Uterus (tissue), 4 donors: ENCODE data around the gene CAPN13. TPM values are rescaled to one million over a fixed set of nuclear protein-coding genes. Genes with fewer than 3 reads are reported as not detected.

ENCODE experiments used
- DNase-seq, 2 donors: peaks; one replicate each; pipeline ENCODE4 v3.0.0-alpha.2; 2019 to 2020
- H3K27ac ChIP-seq, 2 donors: fragments of 200-600 bp; sonication (generic); 1 replicate in 1 of 2; 2 replicates in 1 of 2; pipeline ENCODE4 v1.5.1; 2016 to 2018
- H3K27me3 ChIP-seq, 2 donors: fragments of 200-600 bp; sonication (generic); one replicate each; pipeline ENCODE4 v1.5.1; 2018 to 2019; ENCODE audit warnings: control low read depth in 1 of 2
- H3K36me3 ChIP-seq, 2 donors: fragments of 200-600 bp; sonication (generic); one replicate each; pipeline ENCODE4 v1.5.1; 2019; ENCODE audit warnings: control low read depth in 1 of 2
- H3K4me1 ChIP-seq, 2 donors: fragments of 200-600 bp; sonication (generic); one replicate each; pipeline ENCODE4 v1.5.1; 2018 to 2019; ENCODE audit warnings: control low read depth in 1 of 2
- H3K4me3 ChIP-seq, 2 donors: fragments of 200-600 bp; sonication (generic); 1 replicate in 1 of 2; 2 replicates in 1 of 2; pipeline ENCODE4 v1.5.1; 2018 to 2019; ENCODE audit warnings: mild to moderate bottlenecking in 1 of 2
- H3K9me3 ChIP-seq, 2 donors: fragments of 200-600 bp; sonication (generic); one replicate each; pipeline ENCODE4 v1.5.1; 2019; ENCODE audit warnings: control low read depth in 1 of 2
- POLR2A ChIP-seq, 2 donors: fragments of 450-650 bp; IDR thresholded peaks; one replicate each; pipeline ENCODE4 v1.6.1; 2016; ENCODE audit warnings: antibody characterized with exemption in 2 of 2, mild to moderate bottlenecking in 1 of 2, moderate library complexity in 1 of 2
- intact Hi-C: fragments of 100-400 bp; cut with DNase I; formaldehyde crosslinking; loops from one replicate; pipeline ENCODE4 v1.15.1; 2023; ENCODE audit warnings: low total_unique reads
- total RNA-seq, 4 donors: library from RNA; depleted of rRNA in 3 of 4; stranded (reverse); fragments of >200 nt in 3 of 4; gene quantifications; one replicate each; pipeline versions ENCODE4 v1.1.0 to v1.2.4, GENCODE V29; 2014 to 2023
- TF ChIP-seq, protein P1 (sequence below), 4 experiments: fragments of 200-600 bp in 2 of 4; fragments of 450-650 bp in 2 of 4; sonication (generic) in 2 of 4; IDR thresholded peaks; one replicate each; pipeline ENCODE4 v1.5.1; 2016 to 2019; ENCODE audit warnings: antibody characterized with exemption in 4 of 4, mild to moderate bottlenecking in 2 of 4, moderate library complexity in 1 of 4
- donor health status: DM: yes; HTN: yes; CAD: no.

The CAPN13 gene
- total RNA-seq, result under 1 TPM in 1 of 4 donors, not detected in 3; 0.76 TPM

GRCh38 chr2:30807249-30807648 is at the start of gene CAPN13:
TSS of gene CAPN13 (minus strand) at chr2:30807446. CDS start at chr2:30787325, 20,121 bp downstream.
- H3K27ac ChIP-seq, result no peak within 1 kb of the TSS
- no peak within 1 kb of the TSS for H3K4me3 ChIP-seq
- no peak for DNase-seq

DNA sequence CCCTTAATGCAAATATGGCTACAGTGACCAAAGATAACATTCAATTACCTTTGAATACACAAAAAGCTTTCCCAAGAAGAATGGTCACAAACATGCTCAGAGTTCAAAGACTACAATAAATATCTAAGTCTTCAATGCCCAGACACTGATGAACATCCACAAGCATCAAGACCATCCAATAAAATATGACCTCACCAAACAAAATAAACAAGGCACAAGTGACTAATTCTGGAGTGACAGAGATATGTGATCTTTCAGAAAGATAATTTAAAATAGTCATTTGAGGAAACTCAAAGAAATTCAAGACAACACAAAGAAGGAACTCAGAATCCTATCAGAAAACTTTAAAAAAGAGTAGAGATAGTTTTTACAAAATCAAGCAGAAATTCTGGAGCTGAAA is 40.6 kb upstream of the CAPN13 start:
- H3K27ac ChIP-seq, result no peak overlapping the region
- TF ChIP-seq POLR2A (IDR thresholded peaks at IDR 0.05), result no peak
- TF ChIP-seq, protein P1, sequence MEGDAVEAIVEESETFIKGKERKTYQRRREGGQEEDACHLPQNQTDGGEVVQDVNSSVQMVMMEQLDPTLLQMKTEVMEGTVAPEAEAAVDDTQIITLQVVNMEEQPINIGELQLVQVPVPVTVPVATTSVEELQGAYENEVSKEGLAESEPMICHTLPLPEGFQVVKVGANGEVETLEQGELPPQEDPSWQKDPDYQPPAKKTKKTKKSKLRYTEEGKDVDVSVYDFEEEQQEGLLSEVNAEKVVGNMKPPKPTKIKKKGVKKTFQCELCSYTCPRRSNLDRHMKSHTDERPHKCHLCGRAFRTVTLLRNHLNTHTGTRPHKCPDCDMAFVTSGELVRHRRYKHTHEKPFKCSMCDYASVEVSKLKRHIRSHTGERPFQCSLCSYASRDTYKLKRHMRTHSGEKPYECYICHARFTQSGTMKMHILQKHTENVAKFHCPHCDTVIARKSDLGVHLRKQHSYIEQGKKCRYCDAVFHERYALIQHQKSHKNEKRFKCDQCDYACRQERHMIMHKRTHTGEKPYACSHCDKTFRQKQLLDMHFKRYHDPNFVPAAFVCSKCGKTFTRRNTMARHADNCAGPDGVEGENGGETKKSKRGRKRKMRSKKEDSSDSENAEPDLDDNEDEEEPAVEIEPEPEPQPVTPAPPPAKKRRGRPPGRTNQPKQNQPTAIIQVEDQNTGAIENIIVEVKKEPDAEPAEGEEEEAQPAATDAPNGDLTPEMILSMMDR (IDR thresholded peaks at IDR 0.05), result no peak
- H3K36me3 ChIP-seq, result no peaks in the 10 kb centered on the region
- H3K9me3 ChIP-seq, result no peaks in the 10 kb centered on the region
- no peaks in the 10 kb centered on the region for H3K27me3 ChIP-seq
- no peak overlapping the region for H3K4me3 ChIP-seq
- intact Hi-C loops, result no loop called here
- no peaks in the 10 kb centered on the region for H3K4me1 ChIP-seq
- DNase-seq, result no peak

More at GRCh38 chr2:30807249-30807648, at the start of gene CAPN13:
- no peaks in the 10 kb centered on the region for H3K27me3 ChIP-seq
- H3K36me3 ChIP-seq, result no peaks in the 10 kb centered on the region
- H3K4me1 ChIP-seq, result no peaks in the 10 kb centered on the region
- intact Hi-C loops, result no loop called here
- TF ChIP-seq POLR2A (IDR thresholded peaks at IDR 0.05), result no peak
- TF ChIP-seq, protein P1 (IDR thresholded peaks at IDR 0.05), result no peak
- H3K9me3 ChIP-seq, result no peaks in the 10 kb centered on the region

DNA sequence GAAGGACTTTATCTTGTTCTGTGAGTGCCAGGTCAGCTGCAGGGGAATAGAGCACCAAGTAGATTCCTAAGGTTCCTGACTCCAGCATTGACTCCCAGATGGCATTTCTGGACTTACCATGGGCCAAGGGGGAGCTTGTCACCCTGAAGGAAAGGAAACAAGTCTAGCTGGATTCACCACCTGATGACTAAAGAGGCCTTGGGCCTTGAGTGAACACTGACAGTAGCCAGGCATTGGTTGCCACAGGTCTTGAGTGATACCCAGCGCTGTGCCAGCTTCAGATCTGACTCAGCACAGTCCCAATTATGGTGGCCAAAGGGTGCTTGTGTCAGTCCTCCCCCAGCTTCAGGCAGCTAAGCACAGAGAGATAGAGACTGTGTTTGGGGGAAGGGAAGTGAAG is 40.1 kb upstream of the CAPN13 start:
- H3K27ac ChIP-seq, result no peak overlapping the region
- no peak overlapping the region for H3K4me3 ChIP-seq
- no peaks in the 10 kb centered on the region for H3K36me3 ChIP-seq
- intact Hi-C loops, result no loop called here
- H3K27me3 ChIP-seq, result no peaks in the 10 kb centered on the region
- no peak for DNase-seq
- no peaks in the 10 kb centered on the region for H3K4me1 ChIP-seq
- TF ChIP-seq, protein P1 (IDR thresholded peaks at IDR 0.05), result no peak
- H3K9me3 ChIP-seq, result no peaks in the 10 kb centered on the region

DNA sequence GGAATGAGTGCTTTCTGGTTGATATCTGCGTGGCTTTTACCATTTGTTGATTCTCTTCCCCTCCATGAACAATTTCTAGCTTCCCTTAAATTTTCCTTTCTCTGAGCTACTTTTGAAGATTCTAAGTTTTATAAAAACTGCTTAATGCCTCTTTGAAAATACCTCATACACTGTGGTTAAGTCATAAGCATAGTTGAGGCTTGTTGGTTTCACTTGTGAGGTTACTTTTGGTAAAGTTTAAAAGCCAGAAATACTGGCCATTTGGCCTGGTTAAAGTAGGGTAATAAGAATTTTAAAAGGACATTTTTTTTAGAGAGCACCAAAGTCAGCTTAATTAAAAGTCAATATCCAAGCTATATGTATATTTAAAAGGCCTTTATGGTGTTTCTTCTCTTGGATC is 21.3 kb upstream of the CAPN13 start:
- no peak for DNase-seq
- intact Hi-C loops, result no loop called here
- H3K9me3 ChIP-seq, result no peaks in the 10 kb centered on the region
- no peaks in the 10 kb centered on the region for H3K36me3 ChIP-seq
- H3K4me1 ChIP-seq, result no peaks in the 10 kb centered on the region
- H3K27ac ChIP-seq, result no peak overlapping the region
- no peaks in the 10 kb centered on the region for H3K27me3 ChIP-seq
- H3K4me3 ChIP-seq, result no peak overlapping the region
- no peak for TF ChIP-seq POLR2A (IDR thresholded peaks at IDR 0.05)
- TF ChIP-seq, protein P1 (IDR thresholded peaks at IDR 0.05), result no peak

DNA sequence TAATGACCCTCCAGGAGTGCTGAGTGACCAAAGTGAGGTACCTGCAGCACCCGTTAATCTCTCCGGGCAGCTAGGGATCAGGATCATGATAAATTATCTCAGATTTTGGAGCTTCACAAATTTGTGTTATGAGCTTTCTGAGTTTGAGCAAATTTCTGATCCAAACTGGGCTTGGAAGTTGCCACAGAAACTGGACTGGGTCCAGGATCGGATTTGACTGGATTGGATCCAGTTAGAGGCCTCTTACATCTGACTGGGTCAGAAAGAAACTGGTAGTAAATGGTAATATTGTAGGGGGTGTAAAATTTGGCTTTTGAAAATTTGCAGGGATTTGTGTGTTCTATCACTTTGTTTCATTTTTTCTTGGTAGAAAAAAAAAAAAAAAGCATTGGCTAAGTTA is 19.7 kb upstream of the CAPN13 start:
- no peaks in the 10 kb centered on the region for H3K27me3 ChIP-seq
- H3K9me3 ChIP-seq, result no peaks in the 10 kb centered on the region
- intact Hi-C loops, result no loop called here
- H3K4me3 ChIP-seq, result no peak overlapping the region
- TF ChIP-seq, protein P1 (IDR thresholded peaks at IDR 0.05), result no peak
- TF ChIP-seq POLR2A (IDR thresholded peaks at IDR 0.05), result no peak
- DNase-seq, result no peak
- H3K27ac ChIP-seq, result no peak overlapping the region
- no peaks in the 10 kb centered on the region for H3K4me1 ChIP-seq
- H3K36me3 ChIP-seq, result no peaks in the 10 kb centered on the region
